ENCODE results near the gene TRIB2. TPM values are rescaled to one million over a fixed set of nuclear protein-coding genes. Genes with fewer than 3 reads are reported as not detected.

TRIB2 gene
- total and polyA plus RNA-seq, 4 donors, result 6.7 to 27.8 (median 12.3) TPM

GRCh38 chr2:12710301-12710700 lies 6.4 kb upstream of the TRIB2 start:
- no peaks in the 10 kb centered on the region for H3K27me3 ChIP-seq (ENCODE audit: control insufficient read depth in 4 of 4, insufficient read depth in 4 of 4, low read length in 3 of 4)
- H3K36me3 ChIP-seq (ENCODE audit: control insufficient read depth in 4 of 4, insufficient read depth in 3 of 4, low read depth in 1 of 4, low read length in 3 of 4), result no peaks in the 10 kb centered on the region
- H3K9me3 ChIP-seq (ENCODE audit: control insufficient read depth in 4 of 4, low read length in 3 of 4), result no peaks in the 10 kb centered on the region
- 93% methylated on average over 4 of the region's 4 CpGs for WGBS
- no peak for DNase-seq (ENCODE audit: low spot score)
- no peak for TF ChIP-seq NR2F2 (IDR thresholded peaks at IDR 0.05)
- TF ChIP-seq MAX (IDR thresholded peaks at IDR 0.05), result no peak
- TF ChIP-seq CTCF (IDR thresholded peaks at IDR 0.05; ENCODE audit: low read depth, low read length, missing input control), result no peak
- no peak for TF ChIP-seq JUND (IDR thresholded peaks at IDR 0.05)
- no peak for TF ChIP-seq HNF4A (conservative IDR thresholded peaks at IDR 0.05)
- no peak for TF ChIP-seq FOXA1 (IDR thresholded peaks at IDR 0.05)
- no peak for TF ChIP-seq EGR1 (IDR thresholded peaks at IDR 0.05; ENCODE audit: low read depth in 2 of 2)
- no peak for TF ChIP-seq SP1 (IDR thresholded peaks at IDR 0.05)
- TF ChIP-seq FOXA2 (IDR thresholded peaks at IDR 0.05), result no peak
- TF ChIP-seq TAF1 (conservative IDR thresholded peaks at IDR 0.05), result no peak
- TF ChIP-seq HNF4G (IDR thresholded peaks at IDR 0.05), result no peak
- TF ChIP-seq RAD21 (IDR thresholded peaks at IDR 0.05), result no peak
- no peak for TF ChIP-seq ZBTB33 (IDR thresholded peaks at IDR 0.05)
- no peak for TF ChIP-seq YY1 (IDR thresholded peaks at IDR 0.05)
- no peak for TF ChIP-seq RXRA (IDR thresholded peaks at IDR 0.05)
- TF ChIP-seq GABPA (IDR thresholded peaks at IDR 0.05 in 1 of 2, conservative IDR thresholded peaks at IDR 0.05 in 1 of 2), result no peak
- TF ChIP-seq REST (IDR thresholded peaks at IDR 0.05), result no peak
- TF ChIP-seq ATF3 (IDR thresholded peaks at IDR 0.05), result no peak
- H3K27ac ChIP-seq (ENCODE audit: low read depth in 1 of 2, low read length in 2 of 2), result no peak overlapping the region
- no peak overlapping the region for H3K9ac ChIP-seq (ENCODE audit: low read depth in 1 of 2, low read length in 2 of 2)
- H3K4me1 ChIP-seq (ENCODE audit: control insufficient read depth in 4 of 4, insufficient read depth in 4 of 4, low read length in 3 of 4), result peaks cover 0 to 1% (median under 1%) of the 10 kb centered on the region in 4 donors
- no peak overlapping the region for H3K4me3 ChIP-seq (ENCODE audit: low read depth in 1 of 3, low read length in 3 of 3)

All from liver (tissue), 9 donors.